Panc1 (cell line): ENCODE data around the gene SNX13. TPM values are rescaled to one million over a fixed set of nuclear protein-coding genes. Genes with fewer than 3 reads are reported as not detected.

Experiments
- ATAC-seq: fragments of 200-7000 bp; cut with Tn5 transposase; 2 replicates; pipeline ENCODE4 v1.9.1; 2020; ENCODE audit warnings: mild to moderate bottlenecking, moderate library complexity
- BruUV-seq: library from RNA; stranded (reverse); fragments of 400-500 nt; replicated peaks from 2 replicates; lab custom pipeline; 2021; lab: Mats Ljungman, UMichigan
- CTCF ChIA-PET: fragments of 300-600 bp; sonication (Branson Sonifier 250); formaldehyde crosslinking; loops from one replicate; lab custom pipeline; 2022; ENCODE audit warnings: antibody characterized with exemption; lab: Charles Lee
- POLR2A ChIA-PET: fragments of 300-600 bp; sonication (Branson Sonifier 250); formaldehyde crosslinking; loops from one replicate; lab custom pipeline; 2022; ENCODE audit warnings: antibody characterized with exemption; lab: Charles Lee
- DNase-seq: peaks from one replicate; pipeline ENCODE4 v3.0.0-alpha.2; 2010; ENCODE audit warnings: low read depth, low spot score
- H3K27ac ChIP-seq: 2 replicates; pipeline ENCODE4 v1.5.1; 2011; ENCODE audit warnings: mild to moderate bottlenecking, low read length, inconsistent platforms
- H3K27me3 ChIP-seq: fragments of 200-500 bp; sonication (Bioruptor generic); 2 replicates; pipeline ENCODE4 v1.6.0; 2014; ENCODE audit warnings: low read length, inconsistent platforms; ENCODE audit not compliant: control insufficient read depth, insufficient read depth
- H3K36me3 ChIP-seq: fragments of 200-500 bp; sonication (Bioruptor generic); 2 replicates; pipeline ENCODE4 v1.5.1; 2014; ENCODE audit warnings: inconsistent platforms, mild to moderate bottlenecking, low read length, moderate library complexity; ENCODE audit not compliant: control insufficient read depth, insufficient read depth
- H3K4me1 ChIP-seq: 2 replicates; pipeline ENCODE4 v1.5.1; 2011; ENCODE audit warnings: inconsistent platforms, mild to moderate bottlenecking, low read length, moderate library complexity; ENCODE audit not compliant: control insufficient read depth, insufficient read depth
- H3K4me3 ChIP-seq, 2 experiments: 2 replicates each; pipeline ENCODE4 v1.5.1; 2011 to 2012; ENCODE audit warnings: low read depth in 2 of 2, low read length in 2 of 2, mild to moderate bottlenecking in 2 of 2, inconsistent platforms in 1 of 2, moderate library complexity in 1 of 2
- H3K9me3 ChIP-seq: fragments of 200-500 bp; sonication (Bioruptor generic); 2 replicates; pipeline ENCODE4 v1.5.1; 2014; ENCODE audit warnings: low read depth, mild to moderate bottlenecking, inconsistent platforms, low read length, moderate library complexity; ENCODE audit not compliant: control insufficient read depth, insufficient read depth
- CTCF ChIP-seq: fragments of 450-650 bp; IDR thresholded peaks from 2 replicates; pipeline ENCODE4 v1.5.1; 2017; ENCODE audit warnings: mild to moderate bottlenecking
- POLR2AphosphoS5 ChIP-seq: IDR thresholded peaks from 2 replicates; pipeline ENCODE4 v1.6.1; 2012; ENCODE audit warnings: mild to moderate bottlenecking, low read depth, low read length, moderate library complexity
- REST ChIP-seq, 2 experiments: IDR thresholded peaks; 2 replicates each; pipeline ENCODE4 v1.6.1; 2011 to 2012; ENCODE audit warnings: low read depth in 2 of 2, control low read depth in 1 of 2, low read length in 1 of 2, mild to moderate bottlenecking in 1 of 2, moderate library complexity in 1 of 2; ENCODE audit not compliant: insufficient read depth in 1 of 2
- SIN3A ChIP-seq: IDR thresholded peaks from 2 replicates; pipeline ENCODE4 v1.6.1; 2012; ENCODE audit warnings: low read depth, mild to moderate bottlenecking, low read length, moderate library complexity, borderline replicate concordance; ENCODE audit not compliant: insufficient read depth
- TCF7L2 ChIP-seq: IDR thresholded peaks from 2 replicates; pipeline ENCODE4 v1.6.1; 2011; ENCODE audit warnings: mild to moderate bottlenecking, low read depth, low read length, inconsistent platforms
- in situ Hi-C: cut with HindIII; loops from 2 replicates; pipeline ENCODE4 v1.10.0; 2016; ENCODE audit warnings: low sequenced_read_pairs, low pct_unique_long_range_greater_than_20kb
- intact Hi-C: fragments of 100-400 bp; cut with micrococcal nuclease; formaldehyde crosslinking; loops from one replicate; pipeline ENCODE4 v1.10.0; 2022; ENCODE audit not compliant: unreplicated experiment
- total RNA-seq: library from RNA; stranded (reverse); gene quantifications from one replicate; pipeline ENCODE4 v1.2.1, GENCODE V29; 2021; ENCODE audit not compliant: unreplicated experiment

Gene SNX13
- total RNA-seq, 1 experiment from 2014 or later = 53.3 TPM

GRCh38 chr7:17882685-17883084, 57.6 kb downstream of the SNX13 start:
- Histone ChIP-seq H3K4me3 (no peak overlapping the region), H3K27ac (no peak overlapping the region), H3K27me3 (no peaks in the 10 kb centered on the region), H3K9me3 (no peaks in the 10 kb centered on the region), H3K4me1 (no peaks in the 10 kb centered on the region), H3K36me3 (peaks cover 4% of the 10 kb centered on the region; the same call in 1 of the 2 replicates)
- ChIA-PET CTCF (no interaction called here), POLR2A (no interaction called here)
- intact Hi-C loops (no loop called here), in situ Hi-C loops (no loop called here)
- TF ChIP-seq SIN3A (no peak), CTCF (no peak), POLR2AphosphoS5 (no peak), REST (IDR thresholded peaks at IDR 0.05; ENCODE audit: insufficient read depth in 1 of 2, low read depth in 2 of 2, low read length in 1 of 2) (no peak), TCF7L2 (no peak)
- no TSS peak for BruUV-seq
- ATAC-seq (no peak), DNase-seq (no peak)

- ATAC-seq = no peak
- no peaks in the 10 kb centered on the region for H3K27me3 ChIP-seq
- TF ChIP-seq REST (IDR thresholded peaks at IDR 0.05; ENCODE audit: insufficient read depth in 1 of 2, low read depth in 2 of 2, low read length in 1 of 2) (no peak), SIN3A (no peak), TCF7L2 (no peak), CTCF (no peak), POLR2AphosphoS5 (no peak)
- CTCF ChIA-PET = no interaction called here
- intact Hi-C loops (no loop called here), in situ Hi-C loops (no loop called here)
- no peak for DNase-seq
- no peaks in the 10 kb centered on the region for H3K9me3 ChIP-seq
- no peaks in the 10 kb centered on the region for H3K4me1 ChIP-seq
- BruUV-seq = no TSS peak
- H3K36me3 ChIP-seq = peaks cover 7% of the 10 kb centered on the region
- no peak overlapping the region for H3K27ac ChIP-seq
- H3K4me3 ChIP-seq = no peak overlapping the region
- POLR2A ChIA-PET = interaction anchor here (0.6 kb wide), 1 partner anchor 210 kb away, joined by 3 read pairs; no protein-coding TSS in a partner anchor
Measured at GRCh38 chr7:17879075-17879661, 61.1 kb downstream of the SNX13 start.
